Stimulated activated CD4-positive, alpha-beta T cell treated with anti-CD3 and anti-CD28 coated beads, Interleukin-1b, Interleukin-23, amount 100 ng/mL, for 48 hours (primary cell): ENCODE measurements around the gene ELOA2.
"Not testable (repeated sequence)": the region's sequence is repeated elsewhere in the genome, so short reads cannot be mapped to it uniquely, and the experiment has no call there.

Experiments
- DNase-seq: peaks from one replicate; pipeline ENCODE4 v3.0.0-alpha.2; 2020

The ELOA2 gene

GRCh38 chr18:47019870-47020269 is 15.6 kb downstream of the ELOA2 start:
- DNase-seq = not testable (repeated sequence)
